T-cell (primary cell): Measurements from ENCODE around the gene CSE1L. TPM values are rescaled to one million over a fixed set of nuclear protein-coding genes. Genes with fewer than 3 reads are reported as not detected.
"Not testable (repeated sequence)": the region's sequence is repeated elsewhere in the genome, so short reads cannot be mapped to it uniquely, and the experiment has no call there.

Experiments used
- ATAC-seq, 4 experiments: fragments of 200-7000 bp in 3 of 4; fragments of 150-1000 bp in 1 of 4; cut with Tn5 transposase; replicated peaks in 1 of 4; 1 replicate in 3 of 4; 2 replicates in 1 of 4; pipeline ENCODE4 v1.10.0; 2021; ENCODE audit warnings: moderate library complexity in 3 of 4, mild to moderate bottlenecking in 2 of 4, moderate number of reproducible peaks in 1 of 4
- CTCF ChIA-PET, 2 donors: fragments of 300-600 bp; sonication (Branson Sonifier 250); formaldehyde crosslinking; loops; one replicate each; lab custom pipeline; 2022; ENCODE audit warnings: antibody characterized with exemption in 2 of 2; lab: Charles Lee
- POLR2A ChIA-PET, 2 donors: fragments of 300-600 bp; sonication (Branson Sonifier 250); formaldehyde crosslinking; loops; one replicate each; lab custom pipeline; 2022; ENCODE audit warnings: antibody characterized with exemption in 2 of 2; lab: Charles Lee
- DNase-seq, 35 experiments: peaks; one replicate each; pipeline versions ENCODE4 v3.0.0 to v3.0.0-alpha.2; 2013 to 2023
- H3K27ac ChIP-seq: one replicate; pipeline ENCODE4 v1.5.1; 2013; ENCODE audit warnings: low read length
- H3K27me3 ChIP-seq, 2 experiments: replicated peaks in 1 of 2; 1 replicate in 1 of 2; 2 replicates in 1 of 2; pipeline versions ENCODE4 v1.6.1 to v1.7.0; 2013; ENCODE audit warnings: low read length in 1 of 2, mixed read lengths in 1 of 2; ENCODE audit not compliant: control insufficient read depth in 2 of 2, insufficient read depth in 2 of 2; ENCODE audit errors: extremely low read depth in 1 of 2
- H3K36me3 ChIP-seq, 2 donors: 1 replicate in 1 of 2; 2 replicates in 1 of 2; pipeline versions ENCODE4 v1.6.1 to v1.7.0; 2013; ENCODE audit warnings: low read length in 1 of 2; ENCODE audit not compliant: control insufficient read depth in 2 of 2, insufficient read depth in 1 of 2; ENCODE audit errors: extremely low read depth in 1 of 2
- H3K4me1 ChIP-seq, 2 experiments: 1 replicate in 1 of 2; 2 replicates in 1 of 2; pipeline versions ENCODE4 v1.6.1 to v1.7.0; 2013; ENCODE audit warnings: low read length in 2 of 2, mixed read lengths in 1 of 2; ENCODE audit not compliant: insufficient read depth in 2 of 2, control insufficient read depth in 1 of 2; ENCODE audit errors: extremely low read depth in 1 of 2
- H3K4me3 ChIP-seq, 2 donors: 1 replicate in 1 of 2; 2 replicates in 1 of 2; pipeline versions ENCODE4 v1.5.1 to v1.7.0; 2013; ENCODE audit warnings: mild to moderate bottlenecking in 2 of 2, low read length in 1 of 2, moderate library complexity in 1 of 2; ENCODE audit not compliant: control insufficient read depth in 1 of 2; ENCODE audit errors: extremely low read depth in 1 of 2
- H3K9me3 ChIP-seq: 2 replicates; pipeline ENCODE4 v1.7.0; 2013
- H3K27ac Mint-ChIP-seq, 2 donors: one replicate each; pipeline ENCODE4 v1.8.0; 2020 to 2021; ENCODE audit warnings: mild to moderate bottlenecking in 2 of 2, mixed read lengths in 2 of 2
- H3K27me3 Mint-ChIP-seq, 2 donors: one replicate each; pipeline ENCODE4 v1.8.0; 2021 to 2022; ENCODE audit warnings: mixed read lengths in 2 of 2
- H3K36me3 Mint-ChIP-seq: one replicate; pipeline ENCODE4 v1.8.0; 2021; ENCODE audit warnings: mixed read lengths
- H3K4me1 Mint-ChIP-seq, 3 donors: one replicate each; pipeline ENCODE4 v1.8.0; 2020 to 2022; ENCODE audit warnings: mixed read lengths in 3 of 3, mild to moderate bottlenecking in 1 of 3
- H3K4me3 Mint-ChIP-seq, 3 donors: one replicate each; pipeline ENCODE4 v1.8.0; 2020 to 2022; ENCODE audit warnings: mild to moderate bottlenecking in 3 of 3, mixed read lengths in 3 of 3, moderate library complexity in 3 of 3
- H3K9me3 Mint-ChIP-seq, 3 donors: one replicate each; pipeline ENCODE4 v1.8.0; 2020 to 2022; ENCODE audit warnings: mixed read lengths in 3 of 3
- WGBS: methylation state at CpG from one replicate; pipeline ENCODE4 v1.1.5; 2013; ENCODE audit warnings: missing lambda C conversion rate; ENCODE audit not compliant: insufficient coverage; 5-methylcytosine and 5-hydroxymethylcytosine counted together
- total RNA-seq, 35 experiments: library from RNA in 6 of 35; stranded (reverse) in 6 of 35; fragments of 120-200 nt in 1 of 35; gene quantifications; one replicate each; pipeline versions ENCODE4 v1.2.1 to v1.2.4 and lab custom pipeline; 2013 to 2026

The CSE1L gene
- total RNA-seq, 5 donors from 2014 or later (not counting 1 experiment from before 2014, with no cell fraction given): 29.3 to 41.7 (median 37.4) TPM

GRCh38 chr20:49024220-49024619, 21.9 kb upstream of the CSE1L start:
- DNase-seq (no peak), ATAC-seq (no peak)
- no peaks in the 10 kb centered on the region for H3K9me3 ChIP-seq
- WGBS: 75% methylated on average over 2 of the region's 5 CpGs
- no peak overlapping the region for H3K4me3 Mint-ChIP-seq
- no peak overlapping the region for H3K27ac ChIP-seq
- H3K4me3 ChIP-seq: no peak overlapping the region
- H3K27ac Mint-ChIP-seq: no peak overlapping the region
- H3K4me1 Mint-ChIP-seq: no peaks in the 10 kb centered on the region
- no peaks in the 10 kb centered on the region for H3K4me1 ChIP-seq
- POLR2A ChIA-PET: interaction anchor here in 1 of 2 donors (0.6 kb wide), 1 partner anchor 38 kb away, joined by 6 read pairs; no protein-coding TSS in a partner anchor
- CTCF ChIA-PET: no interaction called here
- peaks cover 39% of the 10 kb centered on the region for H3K36me3 Mint-ChIP-seq
- H3K27me3 Mint-ChIP-seq: no peaks in the 10 kb centered on the region
- no peaks in the 10 kb centered on the region for H3K27me3 ChIP-seq
- peaks cover 20 to 72% of the 10 kb centered on the region in 2 donors for H3K36me3 ChIP-seq
- no peaks in the 10 kb centered on the region for H3K9me3 Mint-ChIP-seq

- DNase-seq, POLR2A ChIA-PET, H3K4me3 ChIP-seq, H3K27ac Mint-ChIP-seq, H3K9me3 ChIP-seq, H3K4me3 Mint-ChIP-seq, H3K27me3 ChIP-seq, H3K4me1 Mint-ChIP-seq, H3K9me3 Mint-ChIP-seq, H3K27ac ChIP-seq, ATAC-seq, H3K27me3 Mint-ChIP-seq, H3K4me1 ChIP-seq: not testable (repeated sequence)
- peaks cover 16 to 63% of the 10 kb centered on the region in 2 donors for H3K36me3 ChIP-seq
- 100% methylated on average over 2 of the region's 2 CpGs for WGBS
- CTCF ChIA-PET: interaction anchor here in 1 of 2 donors (0.6 kb wide), 1 partner anchor 16 kb away, joined by 5 read pairs; no protein-coding TSS in a partner anchor
- H3K36me3 Mint-ChIP-seq: peaks cover 33% of the 10 kb centered on the region
Observed at GRCh38 chr20:49028177-49028576, 17.9 kb upstream of the CSE1L start.

- H3K27me3 ChIP-seq: no peaks in the 10 kb centered on the region
- H3K36me3 Mint-ChIP-seq: peaks cover 38% of the 10 kb centered on the region
- POLR2A ChIA-PET: interaction anchor here in 1 of 2 donors (0.6 kb wide), 2 partner anchors 20 to 128 kb away, joined by 3 read pairs; no protein-coding TSS in a partner anchor
Observed at GRCh38 chr20:49028684-49029083, 17.4 kb upstream of the CSE1L start.

GRCh38 chr20:49029203-49029602, 16.9 kb upstream of the CSE1L start:
- no peak overlapping the region for H3K27ac Mint-ChIP-seq
- DNase-seq (no peak), ATAC-seq (no peak)
- no peaks in the 10 kb centered on the region for H3K9me3 ChIP-seq
- peaks cover 34% of the 10 kb centered on the region for H3K36me3 Mint-ChIP-seq
- no peaks in the 10 kb centered on the region for H3K4me1 ChIP-seq
- H3K9me3 Mint-ChIP-seq: no peaks in the 10 kb centered on the region
- no peak overlapping the region for H3K4me3 ChIP-seq
- POLR2A ChIA-PET: interaction anchor here in 1 of 2 donors (0.6 to 0.8 kb wide), 3 partner anchors 20 to 128 kb away, joined by 3 to 6 read pairs (median 3); no protein-coding TSS in a partner anchor
- no peaks in the 10 kb centered on the region for H3K27me3 ChIP-seq
- peaks cover 17 to 64% of the 10 kb centered on the region in 2 donors for H3K36me3 ChIP-seq
- no peaks in the 10 kb centered on the region for H3K27me3 Mint-ChIP-seq
- no peaks in the 10 kb centered on the region for H3K4me1 Mint-ChIP-seq
- no peak overlapping the region for H3K4me3 Mint-ChIP-seq
- no CpG with 5 or more reads among the region's 1 CpG for WGBS
- CTCF ChIA-PET: interaction anchor here in 1 of 2 donors (0.7 to 0.9 kb wide), 2 partner anchors 41 to 214 kb away, joined by 3 read pairs; no protein-coding TSS in a partner anchor
- H3K27ac ChIP-seq: no peak overlapping the region

More at GRCh38 chr20:49028684-49029083, 17.4 kb upstream of the CSE1L start:
- ATAC-seq (no peak), DNase-seq (no peak)
- Mint-ChIP-seq H3K4me1 (no peaks in the 10 kb centered on the region), H3K9me3 (no peaks in the 10 kb centered on the region), H3K27ac (no peak overlapping the region), H3K4me3 (no peak overlapping the region), H3K27me3 (no peaks in the 10 kb centered on the region)
- H3K36me3 ChIP-seq: peaks cover 17 to 65% of the 10 kb centered on the region in 2 donors
- H3K9me3 ChIP-seq: no peaks in the 10 kb centered on the region
- H3K4me3 ChIP-seq: no peak overlapping the region
- no peak overlapping the region for H3K27ac ChIP-seq
- no peaks in the 10 kb centered on the region for H3K4me1 ChIP-seq
- 100% methylated on average over 2 of the region's 2 CpGs for WGBS
- CTCF ChIA-PET: interaction anchor here (0.6 to 0.9 kb wide), 2 partner anchors 16 to 214 kb away, joined by 3 to 5 read pairs; no protein-coding TSS in a partner anchor

GRCh38 chr20:49030954-49031619, 15.0 kb upstream of the CSE1L start:
- POLR2A ChIA-PET: interaction anchor here (0.6 to 1.0 kb wide), 2 partner anchors 19 kb away, joined by 3 read pairs; no protein-coding TSS in a partner anchor
- no peaks in the 10 kb centered on the region for H3K9me3 ChIP-seq
- no peak for ATAC-seq
- no peak overlapping the region for H3K4me3 ChIP-seq
- DNase-seq: no peak
- CTCF ChIA-PET: no interaction called here
- H3K4me1 Mint-ChIP-seq: no peaks in the 10 kb centered on the region
- no peak overlapping the region for H3K27ac Mint-ChIP-seq
- H3K36me3 ChIP-seq: peaks cover 13 to 60% of the 10 kb centered on the region in 2 donors
- 90% methylated on average over 2 of the region's 6 CpGs for WGBS
- no peaks in the 10 kb centered on the region for H3K27me3 Mint-ChIP-seq
- peaks cover 30% of the 10 kb centered on the region for H3K36me3 Mint-ChIP-seq
- H3K9me3 Mint-ChIP-seq: no peaks in the 10 kb centered on the region
- H3K27ac ChIP-seq: no peak overlapping the region
- no peaks in the 10 kb centered on the region for H3K4me1 ChIP-seq
- no peak overlapping the region for H3K4me3 Mint-ChIP-seq
- H3K27me3 ChIP-seq: no peaks in the 10 kb centered on the region

GRCh38 chr20:49032455-49032854, 13.7 kb upstream of the CSE1L start:
- ChIA-PET POLR2A (interaction anchor here in 1 of 2 donors (0.5 kb wide), 1 partner anchor 12 kb away, joined by 9 read pairs; no protein-coding TSS in a partner anchor), CTCF (interaction anchor here in 1 of 2 donors (0.7 kb wide), 2 partner anchors 24 to 375 kb away, joined by 3 to 4 read pairs; no protein-coding TSS in a partner anchor)
- Histone ChIP-seq H3K36me3 (peaks cover 8 to 48% of the 10 kb centered on the region in 2 donors), H3K9me3 (no peaks in the 10 kb centered on the region), H3K27ac (no peak overlapping the region), H3K4me1 (peaks cover 2 to 4% of the 10 kb centered on the region in 2 experiments), H3K27me3 (no peaks in the 10 kb centered on the region), H3K4me3 (no peak overlapping the region)
- DNase-seq: no peak
- Mint-ChIP-seq H3K27ac (no peak overlapping the region), H3K4me3 (no peak overlapping the region), H3K27me3 (no peaks in the 10 kb centered on the region), H3K36me3 (peaks cover 30% of the 10 kb centered on the region), H3K4me1 (peaks cover 0 to 3% (median 2%) of the 10 kb centered on the region in 3 donors), H3K9me3 (no peaks in the 10 kb centered on the region)
- 93% methylated on average over 3 of the region's 8 CpGs for WGBS
- ATAC-seq: no peak
